ENCODE measurements around the gene TYW1B.
"Not testable (repeated sequence)": the region's sequence is repeated elsewhere in the genome, so short reads cannot be mapped to it uniquely, and the experiment has no call there.

The TYW1B gene

GRCh38 chr7:72577107-72577506 lies 250.9 kb downstream of the TYW1B start:
- in situ Hi-C loops (cut with MboI; ENCODE audit: low sequenced_read_pairs): no loop called here

GRCh38 chr7:72561988-72562387 lies 266.0 kb downstream of the TYW1B start:
- in situ Hi-C loops (cut with MboI; ENCODE audit: low sequenced_read_pairs): not testable (repeated sequence)

GRCh38 chr7:72559546-72559945 lies 268.5 kb downstream of the TYW1B start:
- in situ Hi-C loops (cut with MboI; ENCODE audit: low sequenced_read_pairs): not testable (repeated sequence)

GRCh38 chr7:72556733-72557132 lies 271.3 kb downstream of the TYW1B start:
- in situ Hi-C loops (cut with MboI; ENCODE audit: low sequenced_read_pairs): not testable (repeated sequence)

GRCh38 chr7:72555238-72555637 lies 272.8 kb downstream of the TYW1B start:
- in situ Hi-C loops (cut with MboI; ENCODE audit: low sequenced_read_pairs): not testable (repeated sequence)

- in situ Hi-C loops (cut with MboI; ENCODE audit: low sequenced_read_pairs): not testable (repeated sequence)
Measured at GRCh38 chr7:72554401-72554800, 273.6 kb downstream of the TYW1B start.

GRCh38 chr7:72550454-72550853 lies 277.5 kb downstream of the TYW1B start:
- in situ Hi-C loops (cut with MboI; ENCODE audit: low sequenced_read_pairs): not testable (repeated sequence)

GRCh38 chr7:72546586-72547237 lies 281.3 kb downstream of the TYW1B start:
- in situ Hi-C loops (cut with MboI; ENCODE audit: low sequenced_read_pairs): not testable (repeated sequence)

- in situ Hi-C loops (cut with MboI; ENCODE audit: low sequenced_read_pairs): not testable (repeated sequence)
Measured at GRCh38 chr7:72544531-72544930, 283.5 kb downstream of the TYW1B start.

- in situ Hi-C loops (cut with MboI; ENCODE audit: low sequenced_read_pairs): no loop called here
Measured at GRCh38 chr7:72540923-72541322, 287.1 kb downstream of the TYW1B start.

- in situ Hi-C loops (cut with MboI; ENCODE audit: low sequenced_read_pairs): no loop called here
Measured at GRCh38 chr7:72540106-72540611, 287.8 kb downstream of the TYW1B start.

GRCh38 chr7:72539702-72540101 lies 288.3 kb downstream of the TYW1B start:
- in situ Hi-C loops (cut with MboI; ENCODE audit: low sequenced_read_pairs): no loop called here

GRCh38 chr7:72538856-72539255 lies 289.1 kb downstream of the TYW1B start:
- in situ Hi-C loops (cut with MboI; ENCODE audit: low sequenced_read_pairs): no loop called here

- in situ Hi-C loops (cut with MboI; ENCODE audit: low sequenced_read_pairs): no loop called here
Measured at GRCh38 chr7:72538147-72538546, 289.9 kb downstream of the TYW1B start.

GRCh38 chr7:72536038-72536437 lies 292.0 kb downstream of the TYW1B start:
- in situ Hi-C loops (cut with MboI; ENCODE audit: low sequenced_read_pairs): not testable (repeated sequence)

GRCh38 chr7:72531048-72531447 lies 297.0 kb downstream of the TYW1B start:
- in situ Hi-C loops (cut with MboI; ENCODE audit: low sequenced_read_pairs): not testable (repeated sequence)

All from HL-60/S4 (cell line).